VCaP (cell line): ENCODE measurements around the gene TM9SF3.

ENCODE experiments used
- H3K27ac ChIP-seq: fragments of 450-650 bp; 2 replicates; pipeline ENCODE4 v1.5.1; 2017
- CTCF ChIP-seq: fragments of 450-650 bp; conservative IDR thresholded peaks from 2 replicates; pipeline ENCODE4 v1.5.1; 2017; ENCODE audit warnings: mild to moderate bottlenecking, moderate library complexity

The TM9SF3 gene

GRCh38 chr10:96576277-96576980 is 10.4 kb downstream of the TM9SF3 start:
- peak overlapping the region; percentile 99 for H3K27ac ChIP-seq
- TF ChIP-seq CTCF, result no peak

GRCh38 chr10:96574564-96574963 is 12.2 kb downstream of the TM9SF3 start:
- H3K27ac ChIP-seq, result peak overlapping the region; percentile 99

GRCh38 chr10:96573036-96573435 is 13.8 kb downstream of the TM9SF3 start:
- TF ChIP-seq CTCF, result no peak
- peak overlapping the region; percentile 99 for H3K27ac ChIP-seq

GRCh38 chr10:96570983-96571964 is 15.5 kb downstream of the TM9SF3 start:
- H3K27ac ChIP-seq, result peak overlapping the region; percentile 99
- TF ChIP-seq CTCF, result no peak

- no peak for TF ChIP-seq CTCF
- peak overlapping the region; percentile 99; the same call in 1 of the 2 replicates for H3K27ac ChIP-seq
Measured at GRCh38 chr10:96570511-96570910, 16.3 kb downstream of the TM9SF3 start.

GRCh38 chr10:96568402-96568801 is 18.4 kb downstream of the TM9SF3 start:
- peak overlapping the region; percentile 84 for H3K27ac ChIP-seq

GRCh38 chr10:96565774-96566173 is 21.0 kb downstream of the TM9SF3 start:
- no peak overlapping the region; the same call in 1 of the 2 replicates for H3K27ac ChIP-seq
- no peak for TF ChIP-seq CTCF

More at GRCh38 chr10:96568402-96568801, 18.4 kb downstream of the TM9SF3 start:
- TF ChIP-seq CTCF, result no peak
